Neural cell (in vitro differentiated cells): ENCODE data around the gene SPECC1. TPM values are rescaled to one million over a fixed set of nuclear protein-coding genes. Genes with fewer than 3 reads are reported as not detected.

Experiments
- H2AFZ ChIP-seq: fragments of 200-600, 300-800 bp; sonication (generic), shearing (Covaris generic); 2 replicates; pipeline ENCODE4 v1.6.0; 2014; ENCODE audit warnings: low read depth, mild to moderate bottlenecking, antibody characterized with exemption, low read length, moderate library complexity
- H3F3A ChIP-seq: fragments of 200-600 bp; shearing (Covaris generic); 2 replicates; pipeline ENCODE4 v1.6.1; 2016; ENCODE audit warnings: mild to moderate bottlenecking, moderate library complexity, mixed read lengths, antibody characterized with exemption, low read length; ENCODE audit not compliant: insufficient read depth, poor library complexity, severe bottlenecking
- H3K27ac ChIP-seq: fragments of 200-600, 300-800 bp; sonication (generic), shearing (Covaris generic); 2 replicates; pipeline ENCODE4 v1.5.1; 2014; ENCODE audit warnings: mild to moderate bottlenecking, low read length, moderate library complexity
- H3K27me3 ChIP-seq: fragments of 300-800, 200-600 bp; sonication (generic), shearing (Covaris generic); 2 replicates; pipeline ENCODE4 v1.6.0; 2014; ENCODE audit warnings: mild to moderate bottlenecking, low read depth, low read length, moderate library complexity; ENCODE audit not compliant: insufficient read depth
- H3K36me3 ChIP-seq: fragments of 300-800, 200-600 bp; sonication (generic), shearing (Covaris generic); 2 replicates; pipeline ENCODE4 v1.5.1; 2014; ENCODE audit warnings: mild to moderate bottlenecking, antibody characterized with exemption, low read length, moderate library complexity; ENCODE audit not compliant: insufficient read depth
- H3K4me2 ChIP-seq: fragments of 300-800, 200-600 bp; sonication (generic), shearing (Covaris generic); 2 replicates; pipeline ENCODE4 v1.6.0; 2014; ENCODE audit warnings: mild to moderate bottlenecking, low read length
- H3K4me3 ChIP-seq: fragments of 300-800, 200-600 bp; sonication (generic), shearing (Covaris generic); 2 replicates; pipeline ENCODE4 v1.5.1; 2014; ENCODE audit warnings: mild to moderate bottlenecking, low read length, moderate library complexity
- H3K79me2 ChIP-seq: fragments of 200-600 bp; shearing (Covaris generic); replicated peaks from 2 replicates; pipeline ENCODE4 v1.6.0; 2014; ENCODE audit warnings: mild to moderate bottlenecking, low read length, moderate library complexity; ENCODE audit not compliant: insufficient read depth
- H3K9ac ChIP-seq: fragments of 300-800, 200-600 bp; sonication (generic), shearing (Covaris generic); 2 replicates; pipeline ENCODE4 v1.6.1; 2016; ENCODE audit warnings: mild to moderate bottlenecking, low read length, mixed read lengths
- H3K9me2 ChIP-seq: fragments of 200-600 bp; shearing (Covaris generic); 2 replicates; pipeline ENCODE4 v1.6.1; 2016; ENCODE audit warnings: mild to moderate bottlenecking, low read length, mixed read lengths; ENCODE audit not compliant: insufficient read depth
- H3K9me3 ChIP-seq: fragments of 200-600, 300-800 bp; sonication (generic), shearing (Covaris generic); 2 replicates; pipeline ENCODE4 v1.6.1; 2016; ENCODE audit warnings: mild to moderate bottlenecking, mixed run types, low read length, moderate library complexity, mixed read lengths
- H4K20me1 ChIP-seq: fragments of 200-600 bp; shearing (Covaris generic); 2 replicates; pipeline ENCODE4 v1.6.1; 2016; ENCODE audit warnings: mild to moderate bottlenecking, mixed run types; ENCODE audit not compliant: insufficient read depth
- EP300 ChIP-seq: fragments of 450-650 bp; conservative IDR thresholded peaks from 2 replicates; pipeline ENCODE4 v1.6.1; 2014; ENCODE audit warnings: antibody characterized with exemption, mild to moderate bottlenecking, moderate library complexity; ENCODE audit not compliant: poor library complexity, severe bottlenecking
- EZH2 ChIP-seq: fragments of 200-600, 300-800 bp; shearing (Covaris generic), sonication (generic); IDR thresholded peaks from 2 replicates; pipeline ENCODE4 v1.6.1; 2014; ENCODE audit warnings: antibody characterized with exemption, low read length, borderline replicate concordance, mild to moderate bottlenecking; ENCODE audit not compliant: insufficient read depth, poor library complexity, severe bottlenecking
- MXI1 ChIP-seq: fragments of 450-650 bp; conservative IDR thresholded peaks from 2 replicates; pipeline ENCODE4 v1.6.1; 2014; ENCODE audit warnings: antibody characterized with exemption, mild to moderate bottlenecking; ENCODE audit not compliant: poor library complexity, severe bottlenecking
- POLR2AphosphoS5 ChIP-seq: IDR thresholded peaks from 2 replicates; pipeline ENCODE4 v1.6.1; 2012
- RAD21 ChIP-seq: fragments of 450-650 bp; conservative IDR thresholded peaks from 2 replicates; pipeline ENCODE4 v1.6.1; 2014; ENCODE audit warnings: antibody characterized with exemption, mild to moderate bottlenecking, moderate library complexity
- SMC3 ChIP-seq: fragments of 450-650 bp; conservative IDR thresholded peaks from 2 replicates; pipeline ENCODE4 v1.6.1; 2014; ENCODE audit warnings: antibody characterized with exemption, mild to moderate bottlenecking, moderate library complexity; ENCODE audit not compliant: poor library complexity
- TAF1 ChIP-seq: IDR thresholded peaks from 2 replicates; pipeline ENCODE4 v1.6.1; 2012; ENCODE audit warnings: low read depth
- polyA plus RNA-seq: library from polyadenylated mRNA; depleted of rRNA; stranded (reverse); fragments of >200 nt; gene quantifications from 2 replicates; pipeline ENCODE4 v1.2.3, GENCODE V29; 2014
- TF ChIP-seq, protein P1 (sequence below): fragments of 450-650 bp; IDR thresholded peaks from 2 replicates; pipeline ENCODE4 v1.5.1; 2014; ENCODE audit warnings: antibody characterized with exemption, mild to moderate bottlenecking, moderate library complexity; ENCODE audit not compliant: poor library complexity, severe bottlenecking
- TF ChIP-seq, protein P2 (sequence below): IDR thresholded peaks from 2 replicates; pipeline ENCODE4 v1.6.1; 2012; ENCODE audit warnings: borderline replicate concordance

SPECC1 gene
- polyA plus RNA-seq, 1 donor from 2014 or later: 8.6 TPM

- Histone ChIP-seq H3K79me2 (no peaks in the 10 kb centered on the region), H3K9me2 (no peaks in the 10 kb centered on the region), H3K27me3 (no peaks in the 10 kb centered on the region), H3F3A (no peaks in the 10 kb centered on the region), H3K9ac (no peak overlapping the region), H3K4me3 (no peak overlapping the region), H3K27ac (no peak overlapping the region), H3K9me3 (no peaks in the 10 kb centered on the region), H3K4me2 (no peak overlapping the region), H2AFZ (no peak overlapping the region), H3K36me3 (no peaks in the 10 kb centered on the region), H4K20me1 (no peaks in the 10 kb centered on the region)
- TF ChIP-seq, protein P1, sequence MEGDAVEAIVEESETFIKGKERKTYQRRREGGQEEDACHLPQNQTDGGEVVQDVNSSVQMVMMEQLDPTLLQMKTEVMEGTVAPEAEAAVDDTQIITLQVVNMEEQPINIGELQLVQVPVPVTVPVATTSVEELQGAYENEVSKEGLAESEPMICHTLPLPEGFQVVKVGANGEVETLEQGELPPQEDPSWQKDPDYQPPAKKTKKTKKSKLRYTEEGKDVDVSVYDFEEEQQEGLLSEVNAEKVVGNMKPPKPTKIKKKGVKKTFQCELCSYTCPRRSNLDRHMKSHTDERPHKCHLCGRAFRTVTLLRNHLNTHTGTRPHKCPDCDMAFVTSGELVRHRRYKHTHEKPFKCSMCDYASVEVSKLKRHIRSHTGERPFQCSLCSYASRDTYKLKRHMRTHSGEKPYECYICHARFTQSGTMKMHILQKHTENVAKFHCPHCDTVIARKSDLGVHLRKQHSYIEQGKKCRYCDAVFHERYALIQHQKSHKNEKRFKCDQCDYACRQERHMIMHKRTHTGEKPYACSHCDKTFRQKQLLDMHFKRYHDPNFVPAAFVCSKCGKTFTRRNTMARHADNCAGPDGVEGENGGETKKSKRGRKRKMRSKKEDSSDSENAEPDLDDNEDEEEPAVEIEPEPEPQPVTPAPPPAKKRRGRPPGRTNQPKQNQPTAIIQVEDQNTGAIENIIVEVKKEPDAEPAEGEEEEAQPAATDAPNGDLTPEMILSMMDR: no peak
- TF ChIP-seq SMC3 (no peak), MXI1 (no peak), RAD21 (no peak), TAF1 (no peak), EZH2 (no peak), POLR2AphosphoS5 (no peak), EP300 (no peak)
- TF ChIP-seq, protein P2, sequence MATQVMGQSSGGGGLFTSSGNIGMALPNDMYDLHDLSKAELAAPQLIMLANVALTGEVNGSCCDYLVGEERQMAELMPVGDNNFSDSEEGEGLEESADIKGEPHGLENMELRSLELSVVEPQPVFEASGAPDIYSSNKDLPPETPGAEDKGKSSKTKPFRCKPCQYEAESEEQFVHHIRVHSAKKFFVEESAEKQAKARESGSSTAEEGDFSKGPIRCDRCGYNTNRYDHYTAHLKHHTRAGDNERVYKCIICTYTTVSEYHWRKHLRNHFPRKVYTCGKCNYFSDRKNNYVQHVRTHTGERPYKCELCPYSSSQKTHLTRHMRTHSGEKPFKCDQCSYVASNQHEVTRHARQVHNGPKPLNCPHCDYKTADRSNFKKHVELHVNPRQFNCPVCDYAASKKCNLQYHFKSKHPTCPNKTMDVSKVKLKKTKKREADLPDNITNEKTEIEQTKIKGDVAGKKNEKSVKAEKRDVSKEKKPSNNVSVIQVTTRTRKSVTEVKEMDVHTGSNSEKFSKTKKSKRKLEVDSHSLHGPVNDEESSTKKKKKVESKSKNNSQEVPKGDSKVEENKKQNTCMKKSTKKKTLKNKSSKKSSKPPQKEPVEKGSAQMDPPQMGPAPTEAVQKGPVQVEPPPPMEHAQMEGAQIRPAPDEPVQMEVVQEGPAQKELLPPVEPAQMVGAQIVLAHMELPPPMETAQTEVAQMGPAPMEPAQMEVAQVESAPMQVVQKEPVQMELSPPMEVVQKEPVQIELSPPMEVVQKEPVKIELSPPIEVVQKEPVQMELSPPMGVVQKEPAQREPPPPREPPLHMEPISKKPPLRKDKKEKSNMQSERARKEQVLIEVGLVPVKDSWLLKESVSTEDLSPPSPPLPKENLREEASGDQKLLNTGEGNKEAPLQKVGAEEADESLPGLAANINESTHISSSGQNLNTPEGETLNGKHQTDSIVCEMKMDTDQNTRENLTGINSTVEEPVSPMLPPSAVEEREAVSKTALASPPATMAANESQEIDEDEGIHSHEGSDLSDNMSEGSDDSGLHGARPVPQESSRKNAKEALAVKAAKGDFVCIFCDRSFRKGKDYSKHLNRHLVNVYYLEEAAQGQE: no peak
These were observed 257.8 kb downstream of the SPECC1 start for GRCh38 chr17:20266806-20267458.

DNA sequence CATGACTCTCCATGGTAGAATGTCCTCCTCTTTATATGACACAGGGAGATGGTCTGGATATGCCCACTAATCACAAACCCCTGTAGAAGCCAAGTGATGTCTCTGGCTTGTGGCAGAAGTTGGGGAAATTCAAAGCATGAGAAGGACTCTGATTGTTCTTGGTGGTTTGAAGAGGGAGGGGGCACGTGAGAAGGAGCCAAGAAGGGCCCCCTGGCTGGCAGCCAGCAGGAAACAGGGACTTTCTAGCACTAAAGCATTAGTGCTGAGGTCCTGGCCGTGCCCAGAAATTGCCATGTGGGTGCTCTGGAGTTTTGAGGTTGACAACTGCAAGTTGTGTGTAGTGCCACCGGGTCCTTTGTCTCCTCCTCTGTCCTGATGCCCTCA is 258.3 kb downstream of the SPECC1 start:
- Histone ChIP-seq H3K9me2 (no peaks in the 10 kb centered on the region), H3K27me3 (no peaks in the 10 kb centered on the region), H3K27ac (no peak overlapping the region), H3K9ac (no peak overlapping the region), H3K36me3 (no peaks in the 10 kb centered on the region), H3K79me2 (no peaks in the 10 kb centered on the region), H2AFZ (no peak overlapping the region), H3K4me3 (no peak overlapping the region), H3K9me3 (no peaks in the 10 kb centered on the region), H3K4me2 (no peak overlapping the region), H4K20me1 (no peaks in the 10 kb centered on the region), H3F3A (no peaks in the 10 kb centered on the region)
- TF ChIP-seq TAF1: no peak
- TF ChIP-seq RAD21: no peak
- TF ChIP-seq, protein P1: no peak
- no peak for TF ChIP-seq POLR2AphosphoS5
- TF ChIP-seq EP300: no peak
- TF ChIP-seq EZH2: no peak
- TF ChIP-seq, protein P2: no peak
- TF ChIP-seq MXI1: no peak
- TF ChIP-seq SMC3: no peak
